GM18502 (cell line): Measurements from ENCODE around the gene FAM221B.
A peak's percentile ranks its signal among the peaks of the same experiment; 100 is the strongest.

Experiments
- ATAC-seq: cut with Tn5 transposase; IDR thresholded peaks from one replicate; pipeline ENCODE4 v1.9.1; 2021; ENCODE audit warnings: mild to moderate bottlenecking; ENCODE audit not compliant: unreplicated experiment, poor library complexity

The FAM221B gene

DNA sequence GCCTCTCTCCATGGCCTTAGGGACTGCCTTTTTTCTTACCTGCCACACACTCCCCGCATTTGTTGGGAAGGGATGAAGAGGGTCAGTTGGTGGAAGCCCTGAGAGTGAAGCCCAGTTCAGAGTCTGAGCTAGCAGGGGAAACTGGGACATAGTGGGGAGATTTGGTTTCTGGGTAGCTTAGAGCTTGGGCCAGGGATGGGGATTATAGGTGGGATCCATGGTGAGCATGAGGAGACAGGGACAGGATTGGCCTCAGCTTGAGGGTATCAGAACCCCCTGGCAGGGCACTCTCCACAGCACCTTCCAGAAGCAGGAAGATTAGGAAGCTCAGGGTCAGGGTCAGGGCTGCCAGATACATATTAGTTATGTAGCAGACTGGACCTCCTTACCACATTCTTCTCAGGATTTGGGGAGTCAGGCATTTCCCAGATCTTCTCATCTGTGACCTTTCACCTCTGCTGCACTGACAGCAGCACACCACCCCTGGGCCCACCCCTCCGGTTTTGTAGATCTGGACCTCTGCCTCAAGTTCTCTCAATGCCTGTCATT lies 23.8 kb upstream of the FAM221B start:
- no peak for ATAC-seq

DNA sequence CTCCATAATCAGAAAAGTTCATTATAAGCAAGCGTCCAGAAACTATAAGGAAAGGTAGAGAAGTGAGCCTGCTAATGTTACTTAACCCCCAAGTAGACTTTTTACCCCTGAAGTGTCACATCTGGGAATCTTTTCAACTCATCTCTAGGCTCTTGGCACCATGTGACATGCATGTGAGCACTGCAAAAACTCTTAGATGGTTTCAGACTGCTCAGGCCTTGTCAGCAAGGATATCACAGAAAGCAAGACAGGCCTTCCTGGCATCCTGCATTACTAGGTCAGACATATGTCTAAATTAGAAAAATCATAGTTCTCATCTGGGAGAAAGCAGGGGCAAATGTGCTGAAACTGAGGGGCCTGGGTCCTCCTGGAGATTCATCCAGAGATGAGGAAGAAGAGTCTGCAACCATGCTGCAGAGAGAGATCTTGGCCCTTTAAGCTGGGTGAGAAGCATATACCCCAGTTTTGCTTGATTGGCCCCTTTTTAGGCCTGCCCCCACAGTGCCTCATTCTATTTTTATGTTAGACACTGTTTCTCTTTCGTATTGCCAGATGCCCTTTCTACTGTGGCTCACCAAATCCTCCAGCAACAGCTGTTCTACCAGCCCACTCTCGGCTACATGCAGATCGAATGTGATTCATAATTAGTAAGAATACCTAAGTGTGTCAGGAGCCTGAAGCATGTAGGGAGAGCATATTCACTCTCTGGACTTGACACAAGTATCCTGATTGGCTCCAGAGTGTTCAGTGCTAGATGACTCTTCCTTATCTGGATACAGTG lies 19.4 kb upstream of the FAM221B start:
- ATAC-seq, result peak; percentile 94

DNA sequence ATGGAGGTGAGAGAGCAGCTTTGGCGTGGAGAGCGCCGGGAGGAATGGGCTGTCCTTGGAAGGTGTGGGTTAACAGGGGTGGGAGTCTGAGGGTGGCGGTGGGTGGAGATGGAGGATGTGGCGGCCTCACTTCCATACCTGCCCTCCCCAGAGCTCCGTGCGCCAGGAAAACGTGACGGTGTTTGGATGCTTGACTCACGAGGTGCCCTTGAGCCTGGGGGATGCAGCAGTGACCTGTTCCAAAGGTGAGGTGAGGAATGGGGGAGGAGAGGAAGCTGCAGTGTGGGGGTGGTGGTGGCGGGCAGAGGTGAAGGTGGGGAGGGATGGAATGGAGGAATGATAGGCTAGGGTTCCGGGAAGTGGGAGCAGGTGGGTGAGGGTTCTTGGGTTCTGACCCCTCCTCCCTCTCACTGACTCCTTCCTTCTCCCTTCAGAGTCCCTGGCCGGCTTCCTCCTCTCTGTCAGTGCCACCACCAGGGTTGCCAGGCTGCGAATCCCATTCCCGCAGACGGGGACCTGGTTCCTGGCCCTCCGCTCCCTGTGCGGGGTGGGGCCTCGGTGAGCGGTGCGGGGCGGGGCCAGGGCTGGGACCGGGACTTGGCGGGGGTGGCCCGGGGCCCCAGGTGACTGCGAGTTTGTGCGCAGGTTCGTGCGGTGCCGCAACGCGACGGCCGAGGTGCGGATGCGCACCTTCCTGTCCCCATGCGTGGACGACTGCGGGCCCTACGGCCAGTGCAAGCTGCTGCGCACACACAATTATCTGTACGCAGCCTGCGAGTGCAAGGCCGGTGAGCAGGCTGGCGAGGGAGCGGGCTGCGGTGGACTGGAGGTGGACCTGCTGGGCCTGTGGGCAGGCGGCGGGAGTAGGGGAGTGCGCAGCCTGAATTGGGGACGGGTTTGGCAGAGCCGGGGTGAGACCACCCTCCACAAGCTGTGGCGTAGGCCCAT lies 17.6 kb upstream of the FAM221B start:
- ATAC-seq, result no peak

DNA sequence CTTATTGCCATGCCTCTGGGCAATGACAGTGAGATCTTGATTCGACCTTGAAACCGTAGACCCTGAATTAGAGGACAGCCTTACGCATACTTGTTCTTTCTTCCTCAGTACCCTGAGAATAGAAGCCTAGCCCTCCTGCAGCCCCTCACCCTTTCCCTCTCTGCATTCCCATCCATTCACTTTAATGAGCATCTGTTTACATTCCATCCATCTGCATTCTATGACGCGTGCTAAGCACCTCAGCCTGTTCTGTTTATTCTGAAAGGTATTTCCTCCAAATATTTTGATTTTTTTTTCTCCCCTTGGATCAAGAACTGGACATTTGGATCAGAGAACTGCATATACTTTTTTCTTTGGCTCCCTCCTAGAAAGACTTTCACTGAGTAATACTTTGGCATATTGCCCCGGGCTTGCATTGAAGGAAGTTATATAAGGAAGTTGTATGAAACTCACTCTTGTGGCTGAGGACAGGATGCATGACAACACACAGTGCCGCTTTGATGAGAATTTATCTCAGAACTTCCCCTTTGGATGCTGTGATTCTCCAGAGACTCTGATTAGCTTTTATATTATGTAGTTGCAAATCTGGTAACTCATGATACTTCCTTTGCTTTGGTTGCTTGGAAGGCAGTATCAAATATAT lies 16.2 kb upstream of the FAM221B start:
- ATAC-seq, result no peak

DNA sequence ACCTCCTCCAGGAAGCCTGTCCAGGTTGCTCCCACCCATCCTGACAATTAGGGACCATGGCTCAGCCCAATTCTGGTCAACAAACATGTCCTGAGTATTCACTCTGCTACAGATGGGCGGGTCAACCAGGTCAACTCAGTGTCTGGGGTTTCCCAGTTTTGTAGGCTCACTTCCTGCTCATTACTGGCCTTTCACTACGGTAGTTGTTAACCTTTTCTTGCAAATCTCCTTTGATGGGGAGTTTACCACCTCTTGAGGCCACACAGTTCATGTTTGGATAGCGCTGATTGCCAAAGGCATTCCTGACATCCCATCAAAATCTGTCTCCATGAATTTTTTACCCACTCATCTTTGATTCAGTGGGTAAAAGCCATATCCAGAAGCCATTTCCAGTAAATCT lies 14.3 kb upstream of the FAM221B start:
- ATAC-seq, result no peak

DNA sequence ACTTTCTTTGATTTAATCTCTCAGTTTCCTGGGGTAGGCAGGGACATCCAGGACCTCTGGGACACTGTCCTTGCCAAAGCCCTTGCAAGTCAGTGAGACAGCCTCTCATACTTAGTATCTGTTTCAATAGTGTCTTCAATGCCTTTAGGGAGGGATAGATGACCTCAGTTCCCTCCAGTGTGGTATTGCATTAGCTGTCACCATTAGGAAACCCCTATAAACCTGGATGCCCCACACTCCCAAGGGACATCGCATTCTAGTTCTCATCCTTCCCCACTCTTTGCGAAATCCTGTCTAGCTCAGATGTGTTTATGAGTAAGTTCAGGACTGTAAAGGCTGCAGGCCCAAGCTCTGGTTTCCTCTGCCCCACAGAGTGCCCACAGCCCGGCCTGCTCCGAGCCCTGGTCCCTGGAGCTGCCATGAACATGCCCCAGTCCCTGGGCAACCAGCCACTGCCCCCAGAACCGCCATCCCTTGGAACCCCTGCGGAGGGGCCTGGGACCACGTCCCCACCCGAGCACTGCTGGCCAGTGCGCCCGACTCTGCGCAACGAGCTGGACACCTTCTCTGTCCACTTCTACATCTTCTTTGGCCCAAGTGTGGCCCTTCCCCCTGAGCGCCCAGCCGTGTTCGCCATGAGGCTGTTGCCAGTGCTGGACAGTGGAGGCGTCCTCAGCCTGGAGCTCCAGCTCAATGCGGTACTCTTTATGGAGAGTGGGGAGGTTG lies 13.7 kb upstream of the FAM221B start:
- no peak for ATAC-seq

DNA sequence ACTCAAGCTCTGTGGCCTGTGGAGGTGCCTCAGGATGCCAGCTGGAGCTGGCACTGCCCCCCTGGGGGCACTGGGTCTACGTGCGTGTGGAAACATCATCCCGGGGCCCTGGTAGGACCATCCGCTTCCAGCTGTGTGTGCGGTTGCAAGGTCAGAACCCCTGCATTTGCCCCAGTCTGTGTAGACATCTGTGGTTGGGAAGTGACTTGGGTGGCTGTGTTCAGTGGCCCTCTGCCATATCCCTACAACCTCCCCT lies 13.0 kb upstream of the FAM221B start:
- ATAC-seq, result no peak

DNA sequence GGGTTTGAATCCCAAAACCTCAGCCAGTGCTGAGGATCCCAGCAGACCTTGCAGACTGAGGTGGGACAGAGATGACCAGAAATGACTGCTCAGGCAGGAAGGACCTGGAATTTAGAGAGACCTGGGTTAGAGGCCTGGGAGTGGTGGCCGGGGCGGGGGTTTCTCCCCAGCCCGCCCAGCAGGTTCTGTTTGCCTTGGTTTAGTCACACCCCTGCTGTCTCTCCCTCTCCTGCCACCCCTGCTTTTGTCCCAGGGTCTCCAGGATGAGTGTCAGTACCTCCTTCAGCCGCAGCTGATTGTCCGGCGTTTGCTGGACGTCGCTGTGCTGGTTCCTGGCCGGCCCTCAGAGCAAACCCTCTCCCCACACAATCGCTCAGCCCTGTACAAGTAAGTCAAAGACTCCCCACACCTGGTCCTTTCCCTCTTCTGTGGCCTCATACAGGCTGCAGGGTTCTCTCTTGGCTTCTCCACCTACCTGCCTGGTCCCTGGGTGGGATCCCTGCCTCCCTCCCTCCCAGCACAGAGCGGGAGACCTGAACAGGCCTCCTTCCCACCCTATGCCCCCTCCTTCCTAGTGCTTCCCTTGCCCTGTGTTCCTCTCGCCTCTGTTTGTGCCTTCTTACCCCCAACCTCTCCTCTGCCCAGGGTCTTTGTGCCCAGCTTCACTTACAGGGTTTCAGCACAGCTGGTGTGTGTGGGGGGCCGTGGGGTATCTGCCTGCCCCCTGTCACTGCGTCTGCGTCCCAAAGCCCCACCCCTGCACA lies 12.5 kb upstream of the FAM221B start:
- no peak for ATAC-seq

DNA sequence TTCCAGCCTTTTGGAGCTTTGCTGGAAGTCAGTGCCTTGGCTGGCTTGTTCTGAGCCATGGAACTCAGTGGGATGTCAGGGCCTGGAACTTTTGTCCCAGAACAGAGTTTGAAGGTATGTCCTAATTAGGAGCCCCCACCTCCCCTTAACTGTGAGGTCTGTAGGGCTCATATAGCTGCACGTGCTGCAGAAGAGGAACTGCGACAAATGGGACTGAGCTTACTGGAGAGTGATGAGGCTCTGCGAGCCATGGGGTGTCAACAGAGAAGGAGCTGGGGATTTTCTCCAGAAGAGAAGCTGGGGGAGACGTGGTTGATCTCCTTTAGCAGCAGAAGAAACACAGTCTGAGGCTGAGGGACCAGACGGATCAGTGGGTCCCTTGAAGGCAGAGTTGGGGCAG lies 11.4 kb upstream of the FAM221B start:
- ATAC-seq, result no peak

DNA sequence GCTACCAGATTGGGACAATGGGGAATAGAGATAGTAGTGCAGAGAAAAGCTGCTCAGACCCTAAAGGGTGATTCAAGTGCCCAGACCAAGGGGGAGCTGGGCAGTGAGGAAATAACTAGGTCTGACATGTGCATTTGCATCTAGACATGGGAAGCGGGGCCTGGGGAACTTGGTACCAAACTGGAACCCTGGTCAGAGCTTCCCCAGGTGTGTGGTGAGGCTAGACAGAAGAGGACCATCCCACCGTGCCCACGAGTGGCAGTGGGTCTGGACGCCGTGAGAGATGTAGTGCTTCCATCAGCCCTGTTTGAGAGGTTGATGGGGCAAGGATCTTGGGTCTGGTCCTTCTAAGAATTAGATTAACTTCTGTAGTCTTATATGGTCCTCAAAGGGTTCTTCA lies 8.1 kb upstream of the FAM221B start:
- ATAC-seq, result no peak

DNA sequence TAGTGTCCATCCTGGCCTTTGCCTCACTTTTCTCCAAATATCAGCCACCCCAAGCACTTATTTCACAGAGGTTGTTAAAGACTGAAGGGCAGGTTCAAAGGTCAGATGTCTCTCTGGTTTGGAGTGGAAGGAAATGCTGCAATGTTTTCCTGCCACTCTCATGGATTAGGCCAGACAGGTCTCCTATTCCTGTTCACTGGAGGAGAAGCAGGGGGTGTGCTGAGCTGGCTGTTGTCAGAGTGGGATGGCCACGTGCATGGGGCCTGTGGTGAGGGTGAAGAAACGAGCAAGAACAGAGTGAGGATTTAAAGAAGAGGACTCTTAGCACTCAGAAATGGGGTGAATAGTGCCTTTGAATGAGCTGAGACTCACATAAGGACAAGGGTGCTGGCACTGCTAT lies 7.2 kb upstream of the FAM221B start:
- ATAC-seq, result no peak

DNA sequence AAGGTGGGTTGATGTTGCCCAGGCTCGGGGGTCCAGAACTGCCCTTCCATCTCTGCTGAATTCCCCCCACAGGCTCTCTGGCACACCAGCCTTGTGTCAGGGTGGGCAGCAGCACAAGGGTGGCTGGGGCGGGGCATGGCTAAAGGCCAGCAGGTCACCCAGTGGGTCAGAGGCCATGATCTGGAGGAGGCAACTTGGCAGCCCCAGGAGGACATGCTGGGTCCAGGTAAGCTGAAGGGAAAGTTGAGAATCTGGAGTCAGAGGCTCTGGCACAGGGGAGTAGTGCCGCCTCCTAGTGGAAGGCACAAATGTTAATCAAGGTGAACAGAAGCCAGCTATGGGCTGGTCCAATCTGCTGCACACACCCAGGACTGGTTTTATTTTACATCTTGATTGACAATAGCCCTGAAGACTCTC lies 6.7 kb upstream of the FAM221B start:
- ATAC-seq, result no peak

DNA sequence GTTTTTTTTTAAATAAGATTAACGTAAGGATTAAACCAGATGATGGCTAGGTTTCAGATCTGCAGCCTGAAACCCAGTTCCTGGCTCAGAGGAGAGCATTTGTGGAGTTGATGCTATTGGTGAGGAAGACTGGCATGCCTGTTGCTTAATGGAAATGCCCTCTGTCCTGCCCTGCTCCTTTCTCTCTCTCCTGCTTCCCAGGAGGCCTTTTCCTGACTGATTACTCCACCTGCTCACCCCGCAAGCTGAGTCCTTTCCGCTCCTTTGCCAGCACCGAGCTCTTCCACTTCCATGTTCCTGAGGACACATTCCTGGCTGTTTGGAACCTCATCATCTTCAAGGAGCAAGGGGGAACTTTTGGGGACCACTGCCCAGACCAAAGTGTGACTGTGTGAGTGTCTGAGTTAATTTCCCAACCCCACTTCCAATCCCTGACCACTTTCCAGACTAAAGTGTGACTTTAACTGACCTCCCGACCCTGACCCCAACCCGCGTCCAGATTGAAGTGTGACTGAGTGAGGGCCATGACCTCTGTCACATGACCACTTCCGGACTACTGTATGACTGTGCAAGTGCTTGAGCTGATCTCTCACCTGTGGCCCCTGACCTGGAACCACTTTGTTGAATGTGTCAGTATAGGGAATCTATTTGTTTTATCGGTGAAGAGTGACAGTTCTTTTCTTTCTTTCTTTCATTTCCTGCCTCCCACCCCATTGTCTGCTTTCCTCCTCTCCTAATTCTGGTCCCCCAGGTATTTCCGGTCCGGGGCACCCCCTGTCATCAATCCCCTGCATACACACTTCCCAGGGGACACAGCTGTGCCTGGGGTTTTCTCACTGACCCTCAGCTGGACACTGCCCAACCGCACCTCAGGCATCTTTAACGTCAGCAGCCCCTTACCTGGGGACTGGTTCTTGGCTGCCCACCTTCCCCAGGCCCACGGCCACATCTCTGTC lies 6.0 kb upstream of the FAM221B start:
- ATAC-seq, result no peak

DNA sequence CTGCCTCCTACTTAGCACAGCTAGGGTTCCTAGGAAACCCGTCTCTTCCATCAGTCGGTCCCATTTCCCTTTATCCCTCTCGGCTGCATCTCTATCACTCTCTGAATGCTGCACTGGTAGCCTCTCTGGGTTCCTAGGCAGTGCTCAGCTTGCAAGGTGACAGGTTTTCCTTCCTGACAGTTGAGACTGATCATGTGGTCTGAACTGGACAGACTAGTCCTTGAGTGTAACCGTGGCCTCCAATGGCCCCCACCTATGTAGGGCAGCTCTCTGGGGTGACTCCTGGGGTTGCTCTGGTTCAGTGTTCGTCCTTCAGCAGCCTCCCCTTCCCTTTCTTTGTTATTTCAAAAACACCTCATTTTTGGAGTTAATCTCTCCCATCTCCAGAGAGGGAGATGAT lies 4.3 kb upstream of the FAM221B start:
- no peak for ATAC-seq

DNA sequence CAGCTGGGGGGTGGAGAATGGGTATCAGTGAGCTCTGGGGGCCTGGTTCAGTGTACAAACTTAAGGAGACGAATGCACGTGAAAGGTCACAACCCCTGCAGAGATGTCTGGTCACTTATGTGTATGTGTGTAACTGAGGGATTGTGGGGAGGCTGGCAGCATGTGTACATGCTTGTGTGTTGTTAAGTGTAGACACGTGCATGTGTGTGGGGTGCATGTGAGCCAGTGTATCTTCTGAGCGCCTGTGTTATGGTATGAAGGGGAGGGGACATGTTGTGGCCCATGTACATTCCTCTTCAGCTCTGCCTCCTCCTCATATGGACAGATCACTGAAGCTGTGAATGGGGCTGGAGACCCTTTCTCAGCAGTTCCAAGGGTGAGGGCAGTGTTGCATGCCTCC lies 2.5 kb upstream of the FAM221B start:
- no peak for ATAC-seq

DNA sequence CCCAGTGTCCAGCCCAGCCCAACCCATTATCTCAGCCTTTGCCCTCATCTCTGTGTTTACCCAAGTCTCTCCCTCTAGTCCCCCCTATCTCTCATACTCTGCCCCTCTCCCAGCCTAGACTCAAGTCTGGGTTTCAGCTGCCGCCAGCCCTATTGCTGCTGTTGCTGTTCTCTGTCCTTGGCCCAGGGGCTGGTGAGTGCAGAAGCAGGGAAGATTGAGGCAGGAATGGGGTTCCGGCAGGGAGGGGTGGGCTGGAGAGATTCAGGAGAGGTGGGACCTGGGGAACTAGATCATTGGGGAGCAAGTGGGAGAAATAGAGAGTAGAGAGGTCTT lies 1.2 kb upstream of the FAM221B start:
- no peak for ATAC-seq

DNA sequence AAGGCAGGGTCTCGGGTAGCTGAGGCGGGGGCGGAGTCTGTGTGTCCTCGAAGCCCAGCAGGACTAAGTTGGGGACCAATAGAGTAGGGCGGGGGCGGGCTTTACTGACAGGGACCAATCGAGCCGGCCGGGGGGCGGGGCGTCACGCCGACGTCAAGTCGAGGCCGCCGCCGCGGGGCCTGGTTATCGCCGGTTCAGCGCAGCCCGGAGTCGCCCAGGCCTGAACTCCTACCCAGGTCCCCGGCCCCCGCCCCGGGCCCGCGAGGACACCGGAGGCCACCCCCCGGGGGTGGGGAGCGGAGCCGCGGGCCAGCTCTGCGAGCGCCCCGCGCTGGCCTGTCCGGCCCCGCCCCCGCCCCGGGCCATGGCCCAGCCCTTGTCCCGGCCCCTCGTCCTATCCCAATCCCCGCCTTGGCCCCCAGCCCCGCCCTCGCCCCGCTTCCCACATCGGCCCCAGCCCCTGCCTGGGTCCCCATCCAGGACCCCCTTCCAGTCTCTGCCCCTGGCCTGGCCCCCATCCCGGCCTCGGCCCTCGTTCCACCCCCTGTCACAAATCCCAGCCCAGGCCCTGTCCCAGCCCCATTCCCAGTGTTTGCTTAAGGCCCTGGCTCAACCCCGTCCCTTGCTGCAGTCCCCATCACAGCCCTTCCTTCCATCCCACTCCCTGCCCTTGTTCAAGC lies 692 bp upstream of the FAM221B start, which contains the start of gene TMEM8B:
TMEM8B (plus strand) TSS at position 145 of the 680 bp plus-strand sequence; CDS start at position 365, 220 bp downstream.
- ATAC-seq, result peak; percentile 78

DNA sequence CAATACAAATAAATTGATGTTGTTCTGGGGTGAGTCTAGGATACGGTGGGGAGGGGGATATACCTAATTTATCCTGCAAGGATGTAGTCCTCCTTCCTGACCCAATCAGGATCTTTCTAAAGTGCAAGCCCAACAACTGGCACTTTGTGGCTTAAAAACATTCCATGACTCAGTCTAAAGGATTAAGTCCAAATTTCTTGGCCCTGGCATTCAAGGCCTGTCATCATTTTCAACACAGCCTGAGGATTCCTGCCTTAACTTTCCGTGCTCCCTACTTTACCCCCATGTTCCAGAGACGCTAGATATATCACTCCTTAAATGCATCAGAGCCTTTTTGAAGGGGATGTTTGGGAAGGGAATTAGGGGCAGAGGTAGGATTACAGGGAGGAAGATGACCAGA lies 1.0 kb downstream of the FAM221B start:
- no peak for ATAC-seq
